ENCODE data around the gene RNF175.

DNA sequence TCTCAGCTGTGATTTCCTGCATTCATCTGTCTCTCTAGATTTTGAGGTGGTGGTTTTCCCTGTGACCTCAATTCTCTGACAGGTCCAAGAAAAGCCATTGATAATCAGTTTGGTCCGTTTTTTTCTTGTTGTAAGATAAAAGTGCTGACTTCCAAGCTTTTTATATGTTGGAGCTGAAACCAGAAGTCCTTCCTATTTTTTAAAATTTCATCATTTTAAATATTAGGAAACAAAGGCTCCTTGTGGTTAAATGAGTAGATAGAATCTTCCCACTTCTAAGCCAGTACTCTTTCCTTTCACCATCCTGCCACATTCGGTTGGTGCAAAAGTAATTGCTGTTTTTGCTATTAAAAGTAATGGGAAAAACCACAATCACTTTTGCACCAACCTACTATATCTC lies 18.3 kb downstream of the RNF175 start:
- TF ChIP-seq, protein P1, sequence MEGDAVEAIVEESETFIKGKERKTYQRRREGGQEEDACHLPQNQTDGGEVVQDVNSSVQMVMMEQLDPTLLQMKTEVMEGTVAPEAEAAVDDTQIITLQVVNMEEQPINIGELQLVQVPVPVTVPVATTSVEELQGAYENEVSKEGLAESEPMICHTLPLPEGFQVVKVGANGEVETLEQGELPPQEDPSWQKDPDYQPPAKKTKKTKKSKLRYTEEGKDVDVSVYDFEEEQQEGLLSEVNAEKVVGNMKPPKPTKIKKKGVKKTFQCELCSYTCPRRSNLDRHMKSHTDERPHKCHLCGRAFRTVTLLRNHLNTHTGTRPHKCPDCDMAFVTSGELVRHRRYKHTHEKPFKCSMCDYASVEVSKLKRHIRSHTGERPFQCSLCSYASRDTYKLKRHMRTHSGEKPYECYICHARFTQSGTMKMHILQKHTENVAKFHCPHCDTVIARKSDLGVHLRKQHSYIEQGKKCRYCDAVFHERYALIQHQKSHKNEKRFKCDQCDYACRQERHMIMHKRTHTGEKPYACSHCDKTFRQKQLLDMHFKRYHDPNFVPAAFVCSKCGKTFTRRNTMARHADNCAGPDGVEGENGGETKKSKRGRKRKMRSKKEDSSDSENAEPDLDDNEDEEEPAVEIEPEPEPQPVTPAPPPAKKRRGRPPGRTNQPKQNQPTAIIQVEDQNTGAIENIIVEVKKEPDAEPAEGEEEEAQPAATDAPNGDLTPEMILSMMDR (IDR thresholded peaks at IDR 0.05): no peak
- no peak for TF ChIP-seq EP300 (IDR thresholded peaks at IDR 0.05)
- TF ChIP-seq POLR2A (IDR thresholded peaks at IDR 0.05): no peak
